ENCODE data around the gene EEF2KMT.

DNA sequence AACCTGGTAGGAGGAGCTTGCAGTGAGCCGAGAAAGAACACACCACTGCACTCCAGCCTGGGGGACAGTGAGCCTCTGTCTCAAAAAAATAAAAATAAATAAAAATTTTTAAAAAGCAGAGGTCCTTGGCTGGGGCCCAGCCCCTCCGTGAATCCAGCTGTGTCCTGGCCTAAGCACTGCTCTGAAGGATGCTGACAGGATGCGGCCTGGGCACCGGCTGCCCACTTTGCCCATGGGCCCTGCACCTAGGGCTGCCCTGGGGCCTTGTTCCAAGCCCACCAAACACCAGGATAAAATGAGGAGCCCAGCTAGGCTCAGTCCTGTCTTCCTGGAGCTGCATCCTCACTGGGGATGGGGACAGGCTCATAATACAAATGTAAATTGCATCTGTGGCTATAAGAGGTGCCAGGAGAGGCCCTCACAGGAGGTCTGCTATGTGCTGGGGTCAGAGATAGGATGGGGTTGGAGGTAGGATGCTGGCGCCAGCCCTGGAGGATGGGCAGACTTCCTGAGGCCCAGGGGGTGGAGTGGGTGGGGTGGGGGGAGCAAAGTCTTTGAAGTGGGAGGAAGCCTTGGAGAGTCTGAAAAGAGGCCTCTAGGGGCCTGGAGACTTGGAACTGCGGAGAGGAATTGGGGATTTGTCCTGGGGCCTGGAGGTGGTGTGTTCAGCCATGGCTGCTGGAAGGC is 38.1 kb downstream of the EEF2KMT start:
- TF ChIP-seq, protein P1, sequence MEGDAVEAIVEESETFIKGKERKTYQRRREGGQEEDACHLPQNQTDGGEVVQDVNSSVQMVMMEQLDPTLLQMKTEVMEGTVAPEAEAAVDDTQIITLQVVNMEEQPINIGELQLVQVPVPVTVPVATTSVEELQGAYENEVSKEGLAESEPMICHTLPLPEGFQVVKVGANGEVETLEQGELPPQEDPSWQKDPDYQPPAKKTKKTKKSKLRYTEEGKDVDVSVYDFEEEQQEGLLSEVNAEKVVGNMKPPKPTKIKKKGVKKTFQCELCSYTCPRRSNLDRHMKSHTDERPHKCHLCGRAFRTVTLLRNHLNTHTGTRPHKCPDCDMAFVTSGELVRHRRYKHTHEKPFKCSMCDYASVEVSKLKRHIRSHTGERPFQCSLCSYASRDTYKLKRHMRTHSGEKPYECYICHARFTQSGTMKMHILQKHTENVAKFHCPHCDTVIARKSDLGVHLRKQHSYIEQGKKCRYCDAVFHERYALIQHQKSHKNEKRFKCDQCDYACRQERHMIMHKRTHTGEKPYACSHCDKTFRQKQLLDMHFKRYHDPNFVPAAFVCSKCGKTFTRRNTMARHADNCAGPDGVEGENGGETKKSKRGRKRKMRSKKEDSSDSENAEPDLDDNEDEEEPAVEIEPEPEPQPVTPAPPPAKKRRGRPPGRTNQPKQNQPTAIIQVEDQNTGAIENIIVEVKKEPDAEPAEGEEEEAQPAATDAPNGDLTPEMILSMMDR (IDR thresholded peaks at IDR 0.05; ENCODE audit: borderline replicate concordance, extremely low read depth, low read length, poor library complexity, severe bottlenecking) = no peak
- no peak for TF ChIP-seq EZH2 (IDR thresholded peaks at IDR 0.05; ENCODE audit: borderline replicate concordance, low read depth, low read length, severe bottlenecking)
